NCI-H69 (cell line): ENCODE results near the gene DPH3.
A peak's percentile ranks its signal among the peaks of the same experiment; 100 is the strongest.

Experiments used
- DNase-seq: peaks from one replicate; lab custom pipeline; 2025; lab: John Stamatoyannopoulos, UW

DPH3 gene

GRCh38 chr3:16290827-16291196, 26.1 kb upstream of the DPH3 start:
- no peak for DNase-seq

DNA sequence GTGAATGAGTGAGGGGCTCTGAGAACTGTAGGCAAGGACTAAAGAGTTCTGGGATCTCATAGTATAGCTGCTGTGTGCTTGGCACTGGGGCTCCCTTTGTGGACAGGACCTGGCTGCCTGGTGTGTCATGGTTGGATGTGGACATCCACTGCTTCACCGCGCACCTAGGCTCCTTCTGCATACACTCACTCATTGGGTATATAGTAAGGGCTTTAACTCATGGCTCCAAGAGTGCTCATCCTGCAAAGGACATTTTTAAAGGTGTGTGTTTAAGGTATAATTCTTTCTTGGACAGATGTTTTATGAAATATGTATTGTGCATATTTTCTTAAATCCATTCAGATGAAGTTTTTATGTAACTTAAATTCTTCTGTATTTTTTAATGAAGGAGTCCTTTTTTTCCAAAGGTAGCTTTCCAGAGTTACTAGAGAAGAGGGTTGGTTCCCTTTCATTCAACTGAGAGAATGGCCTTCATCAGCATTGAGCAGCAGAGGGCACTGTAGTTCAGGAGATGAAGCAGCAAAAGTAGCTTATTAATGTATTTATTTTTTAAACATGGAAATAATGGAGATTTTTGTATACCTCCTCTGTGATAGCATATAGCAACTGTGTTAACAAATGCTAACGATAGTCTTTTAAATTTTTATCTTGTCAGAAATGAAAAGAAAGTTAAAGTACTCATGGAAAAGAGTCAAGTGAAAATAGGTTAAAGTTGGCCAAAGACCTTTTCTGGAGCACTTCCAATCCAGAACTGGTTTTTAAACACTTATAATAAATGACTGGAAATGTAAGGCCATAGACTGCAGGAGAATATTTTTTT, 25.5 kb upstream of the DPH3 start:
- peak; percentile 40 for DNase-seq

GRCh38 chr3:16289144-16289889, 24.6 kb upstream of the DPH3 start:
- DNase-seq = no peak

DNA sequence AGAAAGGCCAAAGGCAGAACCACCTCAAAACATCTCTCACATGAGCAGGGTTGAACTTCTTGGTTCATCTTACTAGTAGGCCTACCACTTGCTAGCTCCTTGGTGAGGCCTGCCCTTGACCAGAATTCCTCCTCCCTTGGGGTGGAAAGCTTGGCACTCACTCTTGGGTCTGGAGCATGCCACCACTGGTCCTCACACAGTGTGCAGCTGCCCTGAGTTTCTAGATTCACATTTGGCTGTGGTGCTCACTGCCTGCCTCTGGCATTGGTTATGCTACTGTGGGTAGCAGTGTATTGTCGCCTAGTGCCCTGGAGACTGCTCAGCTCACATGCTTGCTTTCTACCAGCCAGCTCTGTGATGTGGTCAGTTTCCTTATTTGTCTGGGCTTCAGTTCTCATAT, 23.9 kb upstream of the DPH3 start:
- no peak for DNase-seq

GRCh38 chr3:16286751-16287543, 22.2 kb upstream of the DPH3 start:
- DNase-seq = no peak

- no peak for DNase-seq
These were observed 21.4 kb upstream of the DPH3 start for GRCh38 chr3:16286161-16286560.

DNA sequence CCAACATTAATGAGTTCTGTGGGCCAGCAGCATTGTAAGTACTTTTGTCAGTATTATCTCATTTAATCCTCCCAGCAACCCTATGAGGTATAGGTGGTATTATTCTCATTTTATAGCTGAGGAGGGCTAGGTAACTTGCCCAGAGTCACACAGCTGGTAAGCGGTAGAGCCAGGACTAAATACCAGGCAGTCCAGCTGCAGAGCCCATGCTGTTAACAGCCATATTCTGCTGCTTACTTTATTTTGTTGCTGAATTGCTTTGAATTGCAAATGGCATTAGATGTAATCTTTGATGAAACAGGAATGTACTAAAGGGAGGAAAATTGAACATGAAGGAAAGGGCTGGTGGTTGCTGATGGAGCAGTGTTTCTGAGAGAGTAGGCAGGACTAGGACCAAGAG, 19.9 kb upstream of the DPH3 start:
- DNase-seq = no peak

- DNase-seq = no peak
These were observed 15.9 kb upstream of the DPH3 start for GRCh38 chr3:16280671-16281070.

DNA sequence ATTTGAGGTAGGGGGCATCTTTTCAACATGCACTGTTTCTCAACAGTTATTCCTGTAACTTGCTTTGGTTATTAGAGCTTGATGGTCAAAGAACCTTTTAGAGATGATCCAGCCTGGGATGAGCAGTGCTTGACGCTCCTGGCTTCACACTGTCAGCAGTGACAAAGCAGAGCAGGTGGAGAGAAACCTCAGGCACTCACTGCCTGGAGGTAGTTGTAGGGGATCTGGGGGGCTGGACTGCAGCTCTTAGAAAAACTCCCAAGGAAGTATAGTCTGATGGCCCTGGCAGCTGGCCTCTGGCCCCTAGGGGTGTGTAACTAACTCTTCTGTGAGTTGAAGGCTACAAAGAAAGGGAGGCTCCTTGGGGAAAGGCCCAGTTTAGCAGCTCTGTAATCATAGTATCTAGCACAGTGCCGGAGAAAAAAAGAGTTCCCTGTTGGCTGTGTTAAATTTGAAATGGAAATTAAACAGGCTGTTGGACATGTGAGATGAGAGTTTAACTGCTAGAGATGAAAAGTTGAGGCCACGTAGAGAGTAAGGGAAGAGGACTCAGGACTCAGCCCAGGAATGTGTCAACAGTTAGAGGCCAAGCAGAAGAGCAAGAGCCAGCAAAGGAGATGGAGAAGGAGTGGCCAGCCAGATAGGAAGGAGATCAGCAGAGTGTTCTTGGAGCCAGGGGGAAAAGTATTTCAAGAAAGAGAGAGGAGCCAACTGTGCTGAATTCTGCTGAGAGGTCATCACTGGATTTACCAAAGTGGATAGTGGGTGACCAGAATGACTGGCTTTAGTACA, 14.5 kb upstream of the DPH3 start:
- no peak for DNase-seq

DNA sequence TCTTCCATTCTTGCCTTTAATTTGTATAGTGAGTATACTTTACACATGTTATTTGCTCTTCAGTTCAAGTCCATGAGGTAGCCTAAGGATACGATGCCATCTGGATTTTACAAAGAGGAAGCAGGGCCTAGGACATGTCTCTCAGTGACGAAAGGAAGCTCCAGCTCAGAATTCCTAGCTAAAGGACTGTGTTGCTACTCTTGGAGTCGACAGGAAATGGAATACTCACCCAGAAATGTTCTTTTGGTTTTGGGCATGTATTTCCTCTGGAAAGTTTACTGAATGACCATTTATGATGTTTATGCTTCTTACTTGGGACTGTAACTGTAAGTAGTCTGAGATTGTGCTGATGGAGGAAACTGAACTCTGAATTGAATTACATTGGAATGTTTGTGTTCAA, 12.7 kb upstream of the DPH3 start:
- no peak for DNase-seq

- no peak for DNase-seq
These were observed 9.1 kb upstream of the DPH3 start for GRCh38 chr3:16273867-16274266.

- no peak for DNase-seq
These were observed 7.8 kb upstream of the DPH3 start for GRCh38 chr3:16272588-16272987.

DNA sequence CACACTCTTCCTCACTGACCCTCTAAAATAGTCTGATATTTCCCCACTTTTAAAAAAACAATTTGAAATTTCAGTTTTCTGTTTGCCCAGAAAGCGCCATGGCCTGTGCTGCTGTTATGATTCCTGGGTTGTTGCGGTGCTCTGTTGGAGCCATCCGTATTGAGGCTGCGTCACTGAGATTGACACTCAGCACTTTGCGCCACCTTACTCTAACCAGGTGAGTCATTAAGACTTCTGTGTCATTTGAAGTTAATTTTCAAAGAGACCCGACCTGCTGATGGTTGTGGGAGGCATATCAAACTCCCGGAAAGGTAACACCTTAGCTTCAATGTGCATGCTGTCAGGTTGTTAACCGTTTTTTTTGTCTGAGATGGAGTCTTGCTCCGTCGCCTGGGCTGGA, 6.1 kb upstream of the DPH3 start:
- DNase-seq = no peak

DNA sequence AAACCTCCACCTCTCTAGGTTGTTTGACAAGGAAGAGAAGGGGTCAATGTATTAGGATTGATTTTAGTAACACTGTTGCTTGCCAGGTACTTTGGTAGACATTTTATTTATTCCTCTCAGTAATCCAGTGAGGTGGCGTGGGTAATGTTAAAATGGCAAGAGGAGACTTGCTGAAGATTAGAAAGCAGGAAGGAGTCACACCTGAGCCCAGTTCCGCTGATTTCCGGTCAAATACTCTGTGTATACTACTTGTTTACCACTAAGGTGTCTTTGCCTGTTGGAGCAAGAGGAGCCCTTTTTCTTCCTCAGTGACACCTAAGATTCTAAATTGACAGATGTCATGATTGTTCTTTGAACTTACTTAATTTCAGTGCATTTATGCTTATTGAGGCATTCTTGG, 2.0 kb upstream of the DPH3 start:
- peak; percentile 1 for DNase-seq

DNA sequence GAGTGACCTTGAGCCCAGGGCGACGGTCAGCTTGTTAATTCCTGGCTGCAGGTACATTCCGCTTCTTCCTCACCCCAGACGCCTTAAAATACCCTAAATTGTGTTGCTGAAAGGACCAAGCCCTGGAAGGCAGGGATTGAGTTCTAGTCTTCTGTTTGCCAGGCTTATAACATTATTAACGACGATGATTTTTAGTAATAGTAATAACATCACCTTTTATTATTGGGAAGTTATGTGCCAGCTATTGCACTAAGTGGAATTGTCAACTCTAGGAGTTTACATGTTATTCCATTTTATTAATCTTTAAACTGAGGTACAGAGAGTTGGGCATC, 678 bp upstream of the DPH3 start:
- no peak for DNase-seq

DNA sequence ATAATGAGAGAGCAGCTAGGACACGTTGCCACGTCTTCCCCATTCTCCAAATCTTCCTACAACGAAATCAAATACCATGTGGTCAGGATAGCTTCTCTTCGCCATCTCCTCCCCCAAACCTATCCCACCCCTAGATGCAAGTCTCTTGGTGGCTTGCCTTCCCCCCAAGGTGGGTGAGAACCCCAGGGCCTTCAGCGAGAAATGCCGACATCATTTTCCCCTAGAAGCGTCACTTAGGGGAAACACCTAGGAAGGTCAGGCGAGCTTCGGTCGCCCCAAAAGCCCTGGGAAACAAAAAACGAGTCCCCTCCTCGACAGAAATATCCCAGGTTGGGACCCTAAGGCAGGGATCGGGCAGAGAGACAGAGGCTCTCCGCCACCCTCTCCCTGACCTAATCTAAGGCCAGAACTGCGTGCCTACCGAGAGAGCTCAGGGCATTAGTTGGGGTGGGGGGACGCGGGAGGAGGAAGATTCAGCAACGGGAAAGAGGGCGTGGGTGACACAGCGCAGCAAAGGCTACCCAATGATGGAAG, 502 bp downstream of the DPH3 start:
- DNase-seq = no peak

GRCh38 chr3:16262174-16262573, 2.6 kb downstream of the DPH3 start:
- DNase-seq = no peak

DNA sequence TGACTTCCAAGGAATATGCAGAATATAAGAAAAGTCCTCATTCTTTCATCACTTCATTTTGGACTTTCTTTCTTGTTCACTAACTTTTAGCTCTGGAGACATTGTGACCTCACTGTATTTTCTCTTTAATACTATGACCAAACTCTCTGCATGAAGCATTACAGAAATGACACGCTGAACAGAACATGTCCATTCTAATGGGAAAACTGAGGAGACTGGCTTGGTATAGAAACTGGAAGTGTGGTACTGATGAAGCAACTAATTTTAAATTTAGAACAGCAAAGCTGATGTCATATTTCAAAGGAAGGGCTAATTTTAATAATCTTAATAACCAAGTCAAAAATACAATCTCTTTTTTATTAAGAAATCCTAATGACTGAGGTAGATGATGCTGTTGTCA, 4.7 kb downstream of the DPH3 start:
- DNase-seq = no peak

GRCh38 chr3:16258866-16259265, 5.9 kb downstream of the DPH3 start:
- no peak for DNase-seq

- no peak for DNase-seq
These were observed 6.6 kb downstream of the DPH3 start for GRCh38 chr3:16258177-16258576.

DNA sequence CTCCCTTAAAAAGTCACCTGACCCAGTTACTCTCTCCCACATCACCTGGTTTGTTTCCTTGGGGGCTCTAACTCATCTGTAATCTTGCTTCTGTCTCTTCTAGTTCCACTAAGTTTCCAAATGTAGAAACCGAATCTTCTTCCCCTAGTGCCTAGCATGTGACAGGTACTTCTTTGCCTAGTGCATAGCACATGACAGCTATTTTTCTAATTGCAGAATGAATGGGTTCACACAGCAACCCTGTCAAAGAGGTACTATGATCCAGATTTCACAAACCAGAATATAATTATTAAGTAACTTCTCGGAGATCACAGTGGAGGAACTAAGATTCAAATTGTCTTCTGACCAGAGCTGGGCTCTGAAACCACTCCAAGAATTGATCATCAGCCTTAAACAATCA, 7.4 kb downstream of the DPH3 start:
- DNase-seq = no peak

DNA sequence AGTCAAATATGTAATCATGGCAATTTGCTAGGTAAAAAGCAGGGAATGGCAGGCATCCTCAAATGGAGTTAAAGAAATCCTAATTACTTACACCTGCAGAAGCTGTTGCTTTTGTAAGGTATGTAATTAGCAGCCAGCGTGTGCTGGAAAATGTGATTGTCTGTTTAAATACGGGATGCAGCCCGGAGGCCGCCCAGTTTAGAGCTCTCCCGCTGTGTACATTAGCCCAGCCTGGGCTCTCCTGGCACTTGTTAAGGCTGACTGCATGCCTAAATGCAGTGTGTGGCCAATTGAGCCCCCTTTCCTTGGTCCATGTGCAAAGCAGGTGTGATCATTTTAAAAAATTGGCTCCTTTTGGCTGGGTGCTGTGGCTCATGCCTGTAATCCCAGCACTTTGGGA, 9.0 kb downstream of the DPH3 start:
- peak; percentile 94 for DNase-seq
